SK-N-SH treated with all-trans-retinoic acid at 6 μM for 48 hours (cell line): ENCODE measurements around the gene SLC8A2.

Experiments used
- ARNTL ChIP-seq: fragments of 450-650 bp; formaldehyde crosslinking; IDR thresholded peaks from 2 replicates; pipeline ENCODE4 v1.5.0; 2020; ENCODE audit warnings: low read depth, mild to moderate bottlenecking, moderate library complexity, borderline replicate concordance
- CREB5 ChIP-seq: fragments of 250-450 bp; sonication (Bioruptor Pico); IDR thresholded peaks from 2 replicates; pipeline ENCODE4 v1.5.1; 2020; ENCODE audit warnings: low read depth, mild to moderate bottlenecking, moderate library complexity
- CSRNP3 ChIP-seq: fragments of 250-450 bp; sonication (Bioruptor Pico); IDR thresholded peaks from 2 replicates; pipeline ENCODE4 v1.5.1; 2021; ENCODE audit warnings: mild to moderate bottlenecking, moderate library complexity
- GLIS3 ChIP-seq: fragments of 250-450 bp; sonication (Bioruptor Pico); IDR thresholded peaks from 2 replicates; pipeline ENCODE4 v1.5.0; 2020; ENCODE audit warnings: mild to moderate bottlenecking, moderate library complexity
- OSR1 ChIP-seq: fragments of 250-450 bp; sonication (Bioruptor Pico); IDR thresholded peaks from 2 replicates; pipeline ENCODE4 v1.8.0; 2022; ENCODE audit warnings: moderate library complexity, mild to moderate bottlenecking, inconsistent platforms
- PATZ1 ChIP-seq: fragments of 250-450 bp; sonication (Bioruptor Pico); IDR thresholded peaks from 2 replicates; pipeline ENCODE4 v1.8.0; 2020; ENCODE audit warnings: mild to moderate bottlenecking, moderate library complexity, borderline replicate concordance
- PPARA ChIP-seq: fragments of 250-450 bp; sonication (Bioruptor Pico); IDR thresholded peaks from 2 replicates; pipeline ENCODE4 v1.5.0; 2020; ENCODE audit warnings: mild to moderate bottlenecking, borderline replicate concordance
- SNAI2 ChIP-seq: fragments of 250-450 bp; sonication (Bioruptor Pico); IDR thresholded peaks from 2 replicates; pipeline ENCODE4 v1.5.0; 2020; ENCODE audit warnings: mild to moderate bottlenecking, moderate library complexity
- TOX ChIP-seq: fragments of 250-450 bp; sonication (Bioruptor Pico); IDR thresholded peaks from 2 replicates; pipeline ENCODE4 v1.8.0; 2021; ENCODE audit warnings: mild to moderate bottlenecking, moderate library complexity, borderline replicate concordance
- TSHZ2 ChIP-seq: fragments of 250-450 bp; sonication (Bioruptor Pico); IDR thresholded peaks from 2 replicates; pipeline ENCODE4 v1.5.0; 2020; ENCODE audit warnings: mild to moderate bottlenecking, moderate library complexity
- ZC3H10 ChIP-seq: fragments of 250-450 bp; sonication (Bioruptor Pico); IDR thresholded peaks from 2 replicates; pipeline ENCODE4 v1.5.1; 2021; ENCODE audit warnings: mild to moderate bottlenecking, moderate library complexity
- ZNF70 ChIP-seq: fragments of 450-650 bp; formaldehyde crosslinking; IDR thresholded peaks from 2 replicates; pipeline ENCODE4 v1.5.0; 2020; ENCODE audit warnings: mild to moderate bottlenecking, moderate library complexity
- ZNF8 ChIP-seq: fragments of 450-650 bp; formaldehyde crosslinking; IDR thresholded peaks from 2 replicates; pipeline ENCODE4 v1.5.0; 2020; ENCODE audit warnings: mild to moderate bottlenecking, moderate library complexity

GRCh38 chr19:47494211-47494547, 22.5 kb upstream of the SLC8A2 start:
- TF ChIP-seq ZC3H10 (CRISPR knock-in tag) (no peak), CSRNP3 (CRISPR knock-in tag) (no peak), ARNTL (no peak), SNAI2 (CRISPR knock-in tag) (no peak), TSHZ2 (CRISPR knock-in tag) (no peak), PATZ1 (CRISPR knock-in tag) (no peak), OSR1 (no peak), CREB5 (CRISPR knock-in tag) (no peak), TOX (CRISPR knock-in tag) (no peak), PPARA (CRISPR knock-in tag) (no peak), GLIS3 (CRISPR knock-in tag) (no peak), ZNF8 (CRISPR knock-in tag) (no peak), ZNF70 (CRISPR knock-in tag) (no peak)
